GM18511 (cell line): Measurements from ENCODE around the gene CHMP2B.
A peak's percentile ranks its signal among the peaks of the same experiment; 100 is the strongest.

Source experiments
- ATAC-seq: cut with Tn5 transposase; IDR thresholded peaks from one replicate; pipeline ENCODE4 v1.9.1; 2021; ENCODE audit warnings: mild to moderate bottlenecking, moderate library complexity; ENCODE audit not compliant: unreplicated experiment

Gene CHMP2B

GRCh38 chr3:87227104-87227834, at the start of gene CHMP2B:
CHMP2B (plus strand) TSS chr3:87227309; CDS start chr3:87227523, 214 bp downstream.
- ATAC-seq, result peak; percentile 96

- ATAC-seq, result no peak
Observed at GRCh38 chr3:87179642-87180041, 47.5 kb upstream of the CHMP2B start.

- ATAC-seq, result no peak
Observed at GRCh38 chr3:87181551-87181950, 45.6 kb upstream of the CHMP2B start.

- ATAC-seq, result no peak
Observed at GRCh38 chr3:87182023-87182422, 45.1 kb upstream of the CHMP2B start.

GRCh38 chr3:87186608-87187159, 40.4 kb upstream of the CHMP2B start:
- ATAC-seq, result no peak

- ATAC-seq, result no peak
Observed at GRCh38 chr3:87191175-87191574, 35.9 kb upstream of the CHMP2B start.

- no peak for ATAC-seq
Observed at GRCh38 chr3:87191641-87192040, 35.5 kb upstream of the CHMP2B start.

GRCh38 chr3:87196879-87197278, 30.2 kb upstream of the CHMP2B start:
- ATAC-seq, result no peak

GRCh38 chr3:87197531-87197930, 29.6 kb upstream of the CHMP2B start:
- no peak for ATAC-seq

- no peak for ATAC-seq
Observed at GRCh38 chr3:87198774-87199173, 28.3 kb upstream of the CHMP2B start.

- no peak for ATAC-seq
Observed at GRCh38 chr3:87199628-87200027, 27.5 kb upstream of the CHMP2B start.

- ATAC-seq, result no peak
Observed at GRCh38 chr3:87200060-87200647, 27.0 kb upstream of the CHMP2B start.

- ATAC-seq, result no peak
Observed at GRCh38 chr3:87201727-87202126, 25.4 kb upstream of the CHMP2B start.

- no peak for ATAC-seq
Observed at GRCh38 chr3:87203809-87204208, 23.3 kb upstream of the CHMP2B start.

GRCh38 chr3:87206070-87206469, 21.0 kb upstream of the CHMP2B start:
- ATAC-seq, result no peak

GRCh38 chr3:87206635-87207034, 20.5 kb upstream of the CHMP2B start:
- ATAC-seq, result no peak

- ATAC-seq, result no peak
Observed at GRCh38 chr3:87207460-87207859, 19.6 kb upstream of the CHMP2B start.

- no peak for ATAC-seq
Observed at GRCh38 chr3:87209111-87209510, 18.0 kb upstream of the CHMP2B start.

- no peak for ATAC-seq
Observed at GRCh38 chr3:87218560-87218959, 8.5 kb upstream of the CHMP2B start.

GRCh38 chr3:87219611-87220010, 7.5 kb upstream of the CHMP2B start:
- ATAC-seq, result no peak

- ATAC-seq, result no peak
Observed at GRCh38 chr3:87225659-87226058, 1.4 kb upstream of the CHMP2B start.

- peak; percentile 9 for ATAC-seq
Observed at GRCh38 chr3:87227835-87228144, 681 bp downstream of the CHMP2B start.

- no peak for ATAC-seq
Observed at GRCh38 chr3:87228316-87228715, 1.2 kb downstream of the CHMP2B start.
